ENCODE results near the gene LSM2. TPM values are rescaled to one million over a fixed set of nuclear protein-coding genes. Genes with fewer than 3 reads are reported as not detected.

LSM2 gene
- total RNA-seq, 2 experiments from 2014 or later, result 12.6 to 13.7 TPM

GRCh38 chr6:31750411-31751022 is 56.2 kb downstream of the LSM2 start:
- Histone ChIP-seq H3K27ac (ENCODE audit: low read depth in 1 of 2, low read length in 2 of 2) (no peak overlapping the region), H3K4me1 (ENCODE audit: insufficient read depth, low read length) (no peaks in the 10 kb centered on the region), H3K36me3 (ENCODE audit: insufficient read depth, low read length) (no peaks in the 10 kb centered on the region), H3K9me3 (ENCODE audit: control insufficient read depth in 1 of 2, insufficient read depth in 1 of 2, low read length in 2 of 2) (no peaks in the 10 kb centered on the region), H3K27me3 (ENCODE audit: control insufficient read depth in 1 of 2, insufficient read depth in 2 of 2, low read length in 2 of 2) (no peaks in the 10 kb centered on the region), H3K4me3 (ENCODE audit: low read length) (no peak overlapping the region)
- Mint-ChIP-seq H3K4me3 (no peak overlapping the region), H3K9me3 (no peaks in the 10 kb centered on the region), H3K27ac (no peak overlapping the region), H3K27me3 (no peaks in the 10 kb centered on the region), H3K36me3 (ENCODE audit: low read depth) (no peaks in the 10 kb centered on the region), H3K4me1 (ENCODE audit: low read depth) (no peaks in the 10 kb centered on the region)
- CTCF ChIA-PET, result interaction anchor here (0.6 kb wide), 1 partner anchor 36 kb away, joined by 4 read pairs; no protein-coding TSS in a partner anchor
- DNase-seq (no peak), ATAC-seq (ENCODE audit: poor library complexity) (no peak)
- intact Hi-C loops (cut with DNase I, micrococcal nuclease), result no loop called here
- POLR2A ChIA-PET, result no interaction called here
- TF ChIP-seq CTCF (IDR thresholded peaks at IDR 0.05), result no peak

GRCh38 chr6:31749301-31750036 is 57.3 kb downstream of the LSM2 start:
- H3K36me3 ChIP-seq (ENCODE audit: insufficient read depth, low read length), result no peaks in the 10 kb centered on the region
- no peaks in the 10 kb centered on the region for H3K36me3 Mint-ChIP-seq (ENCODE audit: low read depth)
- H3K27ac Mint-ChIP-seq, result no peak overlapping the region
- TF ChIP-seq CTCF (IDR thresholded peaks at IDR 0.05), result no peak
- ChIA-PET POLR2A (no interaction called here), CTCF (no interaction called here)
- H3K27me3 ChIP-seq (ENCODE audit: control insufficient read depth in 1 of 2, insufficient read depth in 2 of 2, low read length in 2 of 2), result no peaks in the 10 kb centered on the region
- H3K9me3 ChIP-seq (ENCODE audit: control insufficient read depth in 1 of 2, insufficient read depth in 1 of 2, low read length in 2 of 2), result no peaks in the 10 kb centered on the region
- DNase-seq (no peak), ATAC-seq (ENCODE audit: poor library complexity) (no peak)
- H3K27ac ChIP-seq (ENCODE audit: low read depth in 1 of 2, low read length in 2 of 2), result no peak overlapping the region
- intact Hi-C loops (cut with DNase I, micrococcal nuclease), result no loop called here
- no peaks in the 10 kb centered on the region for H3K27me3 Mint-ChIP-seq
- H3K4me1 Mint-ChIP-seq (ENCODE audit: low read depth), result no peaks in the 10 kb centered on the region
- H3K4me3 Mint-ChIP-seq, result no peak overlapping the region
- H3K4me3 ChIP-seq (ENCODE audit: low read length), result no peak overlapping the region
- H3K9me3 Mint-ChIP-seq, result no peaks in the 10 kb centered on the region
- no peaks in the 10 kb centered on the region for H3K4me1 ChIP-seq (ENCODE audit: insufficient read depth, low read length)

Other genes starting within 250 kb of the LSM2 start
- 10 to 100 TPM; 15.4 to 16.7 TPM for gene LTA, start 234.7 kb downstream of the LSM2 start, total RNA-seq
- gene TNF, start 231.4 kb downstream of the LSM2 start, total RNA-seq, result 10 to 100 TPM; 33.1 to 34.2 TPM
- gene LTB, start 224.5 kb downstream of the LSM2 start, total RNA-seq, result 100 to 1,000 TPM; 239 to 244 TPM
- 10 to 100 TPM in 1 of 2 experiments, 1 to 10 TPM in 1; 8.9 to 10.3 TPM for gene LST1, start 220.7 kb downstream of the LSM2 start, total RNA-seq
- 1 to 10 TPM; 2.3 to 2.6 TPM for gene NCR3, start 214.0 kb downstream of the LSM2 start, total RNA-seq
- 10 to 100 TPM; 31.8 to 35.5 TPM for gene AIF1, start 191.7 kb downstream of the LSM2 start, total RNA-seq
- gene PRRC2A, start 186.3 kb downstream of the LSM2 start, total RNA-seq, result 100 to 1,000 TPM; 206 to 215 TPM
- gene BAG6, start 154.3 kb downstream of the LSM2 start, total RNA-seq, result 100 to 1,000 TPM; 211 TPM
- gene APOM, start 151.1 kb downstream of the LSM2 start, total RNA-seq, result 1 to 10 TPM; 4.2 to 4.6 TPM
- gene C6orf47, start 146.2 kb downstream of the LSM2 start, total RNA-seq, result 10 to 100 TPM in 1 of 2 experiments, 1 to 10 TPM in 1; 9.6 to 10.5 TPM
- 10 to 100 TPM in 1 of 2 experiments, 1 to 10 TPM in 1; 9.8 to 11.0 TPM for gene GPANK1, start 142.0 kb downstream of the LSM2 start, total RNA-seq
- 10 to 100 TPM; 88.0 to 92.6 TPM for gene CSNK2B, start 140.9 kb downstream of the LSM2 start, total RNA-seq
- 10 to 100 TPM; 27.0 to 28.0 TPM for gene LY6G5B, start 137.0 kb downstream of the LSM2 start, total RNA-seq
- under 1 TPM; 0.49 to 0.67 TPM for gene LY6G5C, start 125.9 kb downstream of the LSM2 start, total RNA-seq
- gene ABHD16A, start 103.6 kb downstream of the LSM2 start, total RNA-seq, result 10 to 100 TPM; 52.3 to 59.3 TPM
- gene LY6G6F, start 100.1 kb downstream of the LSM2 start, total RNA-seq, result not detected
- gene LY6G6D, start 91.6 kb downstream of the LSM2 start, total RNA-seq, result not detected
- gene LY6G6C, start 85.2 kb downstream of the LSM2 start, total RNA-seq, result not detected
- under 1 TPM; 0.11 to 0.17 TPM for gene MPIG6B, start 83.6 kb downstream of the LSM2 start, total RNA-seq
- gene DDAH2, start 77.7 kb downstream of the LSM2 start, total RNA-seq, result 1 to 10 TPM; 3.0 to 3.3 TPM
- gene CLIC1, start 70.4 kb downstream of the LSM2 start, total RNA-seq, result 10 to 100 TPM; 61.2 to 61.5 TPM
- 10 to 100 TPM; 13.6 to 13.7 TPM for gene MSH5, start 67.0 kb downstream of the LSM2 start, total RNA-seq
- 1 to 10 TPM; 2.7 to 2.8 TPM for gene SAPCD1, start 44.3 kb downstream of the LSM2 start, total RNA-seq
- 1 to 10 TPM; 1.7 TPM for gene VWA7, start 29.6 kb downstream of the LSM2 start, total RNA-seq
- gene VARS1, start 11.2 kb downstream of the LSM2 start, total RNA-seq, result 10 to 100 TPM; 43.9 to 44.2 TPM
- gene HSPA1L, start 8.3 kb upstream of the LSM2 start, total RNA-seq, result 1 to 10 TPM; 1.7 to 1.8 TPM
- 1 to 10 TPM; 8.1 to 9.8 TPM for gene HSPA1A, start 8.6 kb upstream of the LSM2 start, total RNA-seq
- gene HSPA1B, start 20.8 kb upstream of the LSM2 start, total RNA-seq, result 1 to 10 TPM; 8.3 to 9.8 TPM
- 10 to 100 TPM; 19.7 to 21.1 TPM for gene NEU1, start 55.9 kb upstream of the LSM2 start, total RNA-seq
- gene SLC44A4, start 72.0 kb upstream of the LSM2 start, total RNA-seq, result under 1 TPM in 1 of 2 experiments, not detected in 1; 0.20 TPM
- 10 to 100 TPM; 36.3 to 36.6 TPM for gene EHMT2, start 90.7 kb upstream of the LSM2 start, total RNA-seq
- under 1 TPM; 0.28 to 0.33 TPM for gene ZBTB12, start 95.1 kb upstream of the LSM2 start, total RNA-seq
- 1 to 10 TPM; 1.4 to 2.3 TPM for gene C2, start 120.8 kb upstream of the LSM2 start, total RNA-seq
- gene CFB, start 139.1 kb upstream of the LSM2 start, total RNA-seq, result 1 to 10 TPM; 1.5 to 2.2 TPM
- gene NELFE, start 152.0 kb upstream of the LSM2 start, total RNA-seq, result 10 to 100 TPM; 53.8 to 58.2 TPM
- 100 to 1,000 TPM; 133 to 141 TPM for gene SKIC2, start 152.2 kb upstream of the LSM2 start, total RNA-seq
- gene DXO, start 165.2 kb upstream of the LSM2 start, total RNA-seq, result 10 to 100 TPM; 30.0 to 31.1 TPM
- 1 to 10 TPM; 4.2 TPM for gene C4A, start 175.1 kb upstream of the LSM2 start, total RNA-seq
- 1 to 10 TPM; 3.0 to 4.0 TPM for gene C4B, start 207.8 kb upstream of the LSM2 start, total RNA-seq
- under 1 TPM; 0.17 to 0.36 TPM for gene CYP21A2, start 231.4 kb upstream of the LSM2 start, total RNA-seq

All from CD4-positive, alpha-beta T cell (primary cell).